Psoas muscle (tissue), 8 donors: ENCODE data around the gene MISFA. TPM values are rescaled to one million over a fixed set of nuclear protein-coding genes. Genes with fewer than 3 reads are reported as not detected.

ENCODE experiments used
- ATAC-seq, 4 donors: fragments of 200-7000 bp; cut with Tn5 transposase; one replicate each; pipeline ENCODE4 v1.9.1; 2020; ENCODE audit warnings: moderate library complexity in 3 of 4, mild to moderate bottlenecking in 2 of 4
- DNase-seq, 2 donors: peaks; one replicate each; pipeline ENCODE4 v3.0.0-alpha.2; 2020
- H3K27ac ChIP-seq: fragments of 200-600 bp; one replicate; pipeline ENCODE4 v1.8.0; 2022
- H3K27me3 ChIP-seq, 3 donors: fragments of 200-600 bp in 1 of 3; one replicate each; pipeline versions ENCODE4 v1.6.1 to v1.8.0; 2013 to 2022; ENCODE audit warnings: low read length in 2 of 3, mild to moderate bottlenecking in 2 of 3, moderate library complexity in 1 of 3; ENCODE audit not compliant: insufficient read depth in 3 of 3
- H3K36me3 ChIP-seq, 2 donors: fragments of 200-600 bp in 1 of 2; one replicate each; pipeline versions ENCODE4 v1.6.1 to v1.8.0; 2013 to 2022; ENCODE audit warnings: low read depth in 1 of 2, mild to moderate bottlenecking in 1 of 2, moderate library complexity in 1 of 2; ENCODE audit not compliant: insufficient read depth in 1 of 2
- H3K4me1 ChIP-seq: fragments of 200-600 bp; one replicate; pipeline ENCODE4 v1.8.0; 2022
- H3K4me3 ChIP-seq: fragments of 200-600 bp; one replicate; pipeline ENCODE4 v1.8.0; 2022; ENCODE audit warnings: mild to moderate bottlenecking
- H3K9me3 ChIP-seq: fragments of 200-600 bp; one replicate; pipeline ENCODE4 v1.8.0; 2022
- WGBS, 3 donors: extraction: QIAGEN DNeasy Blood & Tissue Kit; methylation state at CpG; one replicate each; pipeline versions ENCODE4 v1.1.6 to v1.1.7; 2013; 5-methylcytosine and 5-hydroxymethylcytosine counted together
- intact Hi-C, 2 donors: fragments of 100-400 bp; cut with DNase I; formaldehyde crosslinking; loops; one replicate each; pipeline versions ENCODE4 v1.11.0 to v1.14.2; 2022
- polyA plus RNA-seq, 3 donors: library from polyadenylated mRNA; stranded (reverse); fragments of 200-250 nt; gene quantifications; one replicate each; pipeline ENCODE4 v1.2.3, GENCODE V29; 2013
- total RNA-seq, 4 donors: library from RNA; stranded (reverse); fragmentation: NEBNext Ultra II Directional in 2 of 4; extraction: Animal tissue kit (Norgen Biotek cat#: 25700) in 2 of 4; gene quantifications; one replicate each; pipeline versions ENCODE4 v1.2.1 to v1.2.4, GENCODE V29; 2021 to 2023
- TF ChIP-seq, protein P1 (sequence below): fragments of 200-600 bp; IDR thresholded peaks from one replicate; pipeline ENCODE4 v1.8.0; 2022; ENCODE audit warnings: antibody characterized with exemption
- donor health status: healthy with polysubstance abuse.
- donor health status: DM: no; HTN: no; CAD: no; lungs with moderate emphysema.
- donor health status: Bipolar disorder and iron deficiency.
- donor health status: healthy.
- donor health status: DM: yes; HTN: yes; CAD: no.
- donor health status: DM: no; HTN: no; CAD: no.
- donor health status: DM: no; HTN: no; CAD: no.
- donor health status: DM: yes; HTN: yes; CAD: no.

Gene MISFA
- total and polyA plus RNA-seq, 7 donors = 1.4 to 7.2 (median 5.8) TPM

DNA sequence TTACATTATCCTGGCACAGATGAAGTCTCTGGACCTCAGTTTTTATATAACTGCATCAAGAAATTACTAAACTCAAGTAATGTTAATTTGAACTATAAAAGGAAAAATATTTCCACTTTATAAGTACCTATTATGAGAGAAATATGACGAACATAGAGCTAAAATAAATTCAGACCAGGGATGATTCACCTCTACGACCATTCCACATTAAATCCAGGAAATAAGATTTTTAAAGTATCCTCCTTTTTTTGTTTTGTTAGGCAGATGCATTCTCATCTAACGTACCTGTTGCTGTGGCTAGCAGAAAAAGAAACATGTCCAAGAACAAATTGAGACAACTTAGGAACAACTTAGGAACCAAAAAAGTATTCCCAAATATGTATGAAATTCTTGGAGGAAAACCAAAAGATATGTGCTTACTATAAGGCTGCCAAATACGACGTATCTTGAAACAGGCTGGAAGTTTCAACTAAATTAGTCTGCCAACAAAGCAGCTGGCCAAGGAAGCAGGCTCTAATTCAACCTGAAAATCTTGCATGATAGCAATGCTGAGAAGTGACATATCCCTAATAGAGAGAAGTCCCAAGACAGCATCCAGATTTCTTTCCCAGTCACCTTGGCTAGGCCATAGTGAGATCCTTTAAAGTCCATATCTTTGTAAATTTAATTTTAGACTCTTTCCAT lies 18.9 kb downstream of the MISFA start:
- TF ChIP-seq, protein P1, sequence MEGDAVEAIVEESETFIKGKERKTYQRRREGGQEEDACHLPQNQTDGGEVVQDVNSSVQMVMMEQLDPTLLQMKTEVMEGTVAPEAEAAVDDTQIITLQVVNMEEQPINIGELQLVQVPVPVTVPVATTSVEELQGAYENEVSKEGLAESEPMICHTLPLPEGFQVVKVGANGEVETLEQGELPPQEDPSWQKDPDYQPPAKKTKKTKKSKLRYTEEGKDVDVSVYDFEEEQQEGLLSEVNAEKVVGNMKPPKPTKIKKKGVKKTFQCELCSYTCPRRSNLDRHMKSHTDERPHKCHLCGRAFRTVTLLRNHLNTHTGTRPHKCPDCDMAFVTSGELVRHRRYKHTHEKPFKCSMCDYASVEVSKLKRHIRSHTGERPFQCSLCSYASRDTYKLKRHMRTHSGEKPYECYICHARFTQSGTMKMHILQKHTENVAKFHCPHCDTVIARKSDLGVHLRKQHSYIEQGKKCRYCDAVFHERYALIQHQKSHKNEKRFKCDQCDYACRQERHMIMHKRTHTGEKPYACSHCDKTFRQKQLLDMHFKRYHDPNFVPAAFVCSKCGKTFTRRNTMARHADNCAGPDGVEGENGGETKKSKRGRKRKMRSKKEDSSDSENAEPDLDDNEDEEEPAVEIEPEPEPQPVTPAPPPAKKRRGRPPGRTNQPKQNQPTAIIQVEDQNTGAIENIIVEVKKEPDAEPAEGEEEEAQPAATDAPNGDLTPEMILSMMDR = no peak

DNA sequence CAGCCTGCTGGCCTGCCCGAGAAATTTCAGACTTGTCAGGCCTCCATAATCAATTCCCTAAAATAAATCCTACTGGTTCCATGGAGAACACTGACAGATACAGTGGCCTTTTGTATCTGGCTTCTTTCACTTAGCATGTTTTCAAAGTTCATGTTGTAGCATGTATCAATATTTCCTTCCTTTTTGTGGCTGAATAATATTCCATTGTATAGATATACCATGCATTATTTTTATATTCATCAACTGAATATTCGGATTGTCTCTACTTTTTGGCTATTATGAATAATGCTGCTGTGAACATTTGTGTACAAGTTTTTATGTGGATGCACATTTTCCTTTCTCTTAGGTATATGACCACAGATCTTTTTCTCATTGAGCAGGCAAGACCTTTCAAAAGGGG lies 24.1 kb downstream of the MISFA start:
- no peaks in the 10 kb centered on the region for H3K27me3 ChIP-seq
- intact Hi-C loops = no loop called here
- no peak overlapping the region for H3K27ac ChIP-seq
- TF ChIP-seq, protein P1 = no peak
- 96 to 100% (median 99%) methylated on average over 2 of the region's 2 CpGs for WGBS, 3 donors
- no peak overlapping the region for H3K4me3 ChIP-seq
- ATAC-seq (no peak), DNase-seq (no peak)
- no peaks in the 10 kb centered on the region for H3K36me3 ChIP-seq
- H3K4me1 ChIP-seq = peaks cover 13% of the 10 kb centered on the region
- no peaks in the 10 kb centered on the region for H3K9me3 ChIP-seq

More for the DNA sequence above, 18.9 kb downstream of the MISFA start:
- Histone ChIP-seq H3K27me3 (no peaks in the 10 kb centered on the region), H3K4me3 (no peak overlapping the region), H3K9me3 (no peaks in the 10 kb centered on the region), H3K36me3 (peaks cover under 1 to 27% of the 10 kb centered on the region in 2 donors), H3K4me1 (peaks cover 14% of the 10 kb centered on the region), H3K27ac (peak overlapping the region; percentile 12)
- DNase-seq (no peak), ATAC-seq (peak in 2 of 4 donors; percentile 60 to 67)
- intact Hi-C loops = no loop called here
- WGBS, 3 donors = 13 to 25% (median 14%) methylated on average over 5 of the region's 5 CpGs

- no peak overlapping the region for H3K27ac ChIP-seq
- H3K4me3 ChIP-seq = no peak overlapping the region
- DNase-seq (no peak), ATAC-seq (no peak)
- peaks cover 8% of the 10 kb centered on the region for H3K4me1 ChIP-seq
- H3K27me3 ChIP-seq = no peaks in the 10 kb centered on the region
- intact Hi-C loops = no loop called here
- WGBS, 3 donors = 77 to 86% (median 82%) methylated on average over 1 of the region's 1 CpG
- H3K9me3 ChIP-seq = no peaks in the 10 kb centered on the region
- TF ChIP-seq, protein P1 = no peak
- H3K36me3 ChIP-seq = no peaks in the 10 kb centered on the region
Observed at GRCh38 chr11:18624161-18624560, 24.6 kb downstream of the MISFA start.

DNA sequence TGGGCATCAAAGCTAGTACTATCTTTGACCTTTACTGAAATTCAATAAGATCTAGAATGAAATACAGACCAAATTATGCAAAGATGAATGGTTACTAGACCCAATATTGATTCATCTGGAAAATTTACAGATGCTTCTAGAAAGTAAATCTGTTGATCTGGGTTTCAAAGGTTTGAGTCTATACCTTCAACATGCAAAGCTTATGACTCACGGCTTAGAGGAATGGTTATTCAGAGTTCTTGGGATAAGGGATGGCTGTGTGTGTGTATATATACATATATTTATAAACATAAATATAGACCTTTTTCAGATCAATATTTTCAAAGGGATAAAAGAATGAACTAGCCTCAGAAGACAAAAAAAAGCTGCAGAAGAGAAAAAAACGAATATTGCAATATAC lies 33.3 kb downstream of the MISFA start:
- Histone ChIP-seq H3K27me3 (no peaks in the 10 kb centered on the region), H3K9me3 (no peaks in the 10 kb centered on the region), H3K27ac (no peak overlapping the region), H3K4me3 (peak overlapping the region; percentile 89), H3K4me1 (peaks cover 16% of the 10 kb centered on the region), H3K36me3 (no peaks in the 10 kb centered on the region)
- ATAC-seq = no peak
- intact Hi-C loops = loop anchor here (5.0 to 10.0 kb wide), 3 partner anchors 48 to 311 kb away; partner anchors contain the start of genes GTF2H1 (in 1 of the 2), HPS5 (in 1 of the 2) and UEVLD (in 1 of the 2)
- TF ChIP-seq, protein P1 = no peak
- DNase-seq = no peak
- WGBS, 3 donors = 45 to 47% (median 46%) methylated on average over 2 of the region's 2 CpGs
